ENCODE measurements around the gene LINGO1.

The LINGO1 gene

GRCh38 chr15:77613814-77614213 is 18.9 kb downstream of the LINGO1 start:
- DNase-seq: no peak

- no peak for DNase-seq
Observed at GRCh38 chr15:77612958-77613601, 19.6 kb downstream of the LINGO1 start.

GRCh38 chr15:77611767-77612166 is 20.9 kb downstream of the LINGO1 start:
- DNase-seq: no peak

DNA sequence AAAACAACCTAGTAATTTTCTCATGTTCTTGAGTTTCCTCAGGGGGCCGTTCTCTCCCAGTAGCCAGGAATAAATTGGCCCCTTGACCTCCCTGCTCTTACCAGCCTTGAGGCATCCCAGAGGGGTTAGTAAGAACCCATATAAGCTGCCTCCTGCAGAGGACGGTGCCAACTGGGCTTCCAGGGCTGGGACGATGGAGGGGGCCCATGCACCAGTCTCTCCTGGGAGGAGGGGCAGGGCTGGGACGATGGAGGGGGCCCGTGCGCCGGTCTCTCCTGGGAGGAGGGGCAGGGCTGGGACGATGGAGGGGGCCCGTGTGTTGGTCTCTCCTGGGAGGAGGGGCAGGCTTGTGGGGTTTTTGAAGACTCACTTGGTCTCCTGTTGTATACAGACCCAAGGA is 22.0 kb downstream of the LINGO1 start:
- DNase-seq: no peak

DNA sequence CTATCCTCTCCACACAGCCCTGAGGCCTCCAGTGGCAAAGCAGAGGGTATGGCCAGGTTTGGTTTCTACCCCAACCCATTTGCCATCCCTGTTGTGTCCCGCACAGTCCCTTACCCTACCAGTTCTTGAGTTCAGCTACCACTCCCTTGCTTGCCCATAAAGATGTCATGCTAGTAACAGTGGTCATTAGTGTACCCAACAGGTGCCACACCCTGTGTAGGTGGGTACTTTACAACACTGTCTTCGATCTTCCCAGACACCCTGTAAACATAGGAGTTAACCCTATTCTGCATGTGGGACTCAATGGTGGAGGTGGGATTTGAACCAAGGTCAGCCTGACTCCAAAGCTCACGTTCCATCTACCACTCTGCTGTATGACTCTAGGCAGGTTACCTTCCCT is 23.2 kb downstream of the LINGO1 start:
- no peak for DNase-seq

- DNase-seq: no peak
Observed at GRCh38 chr15:77608774-77609173, 23.9 kb downstream of the LINGO1 start.

GRCh38 chr15:77607894-77608261 is 24.8 kb downstream of the LINGO1 start:
- DNase-seq: peak; percentile 61

DNA sequence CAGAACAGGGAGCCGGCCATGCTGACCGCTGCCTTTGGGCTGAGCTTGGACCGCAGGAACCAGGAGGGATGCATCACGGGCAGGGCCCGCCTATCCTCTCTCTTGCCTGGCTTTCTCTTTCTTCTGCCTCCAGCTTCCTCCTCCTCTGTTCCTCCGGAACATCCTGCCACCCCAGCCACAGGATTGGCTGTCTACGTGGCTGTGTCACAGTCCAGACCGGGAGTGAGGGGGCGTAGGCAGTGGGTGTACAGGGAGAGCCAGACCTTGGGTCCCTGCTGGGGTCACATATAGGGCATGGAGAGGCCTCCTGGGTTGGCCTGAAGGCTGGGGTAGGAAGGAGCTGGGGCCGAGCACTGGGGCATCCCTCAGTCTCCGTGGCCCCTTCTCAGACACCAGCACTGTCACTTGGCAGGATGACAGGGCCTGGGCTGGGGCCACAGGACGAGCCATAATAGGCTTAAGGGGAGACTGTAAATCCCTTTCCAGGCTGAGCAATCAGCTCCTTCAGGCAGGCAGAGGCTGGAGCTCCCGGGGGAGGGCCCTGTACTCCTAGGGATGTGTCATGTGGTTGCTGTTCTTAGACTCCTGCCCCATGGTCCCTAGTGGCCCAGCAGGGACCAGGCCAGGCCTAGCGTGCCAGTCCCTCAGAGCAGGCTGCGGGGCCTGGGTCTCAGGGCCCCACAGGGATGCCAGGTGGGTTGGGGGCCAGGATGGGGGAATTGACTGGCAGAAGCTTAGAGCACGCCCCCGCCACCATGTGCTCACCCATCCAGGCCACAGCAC is 25.4 kb downstream of the LINGO1 start:
- DNase-seq: peak; percentile 25

DNA sequence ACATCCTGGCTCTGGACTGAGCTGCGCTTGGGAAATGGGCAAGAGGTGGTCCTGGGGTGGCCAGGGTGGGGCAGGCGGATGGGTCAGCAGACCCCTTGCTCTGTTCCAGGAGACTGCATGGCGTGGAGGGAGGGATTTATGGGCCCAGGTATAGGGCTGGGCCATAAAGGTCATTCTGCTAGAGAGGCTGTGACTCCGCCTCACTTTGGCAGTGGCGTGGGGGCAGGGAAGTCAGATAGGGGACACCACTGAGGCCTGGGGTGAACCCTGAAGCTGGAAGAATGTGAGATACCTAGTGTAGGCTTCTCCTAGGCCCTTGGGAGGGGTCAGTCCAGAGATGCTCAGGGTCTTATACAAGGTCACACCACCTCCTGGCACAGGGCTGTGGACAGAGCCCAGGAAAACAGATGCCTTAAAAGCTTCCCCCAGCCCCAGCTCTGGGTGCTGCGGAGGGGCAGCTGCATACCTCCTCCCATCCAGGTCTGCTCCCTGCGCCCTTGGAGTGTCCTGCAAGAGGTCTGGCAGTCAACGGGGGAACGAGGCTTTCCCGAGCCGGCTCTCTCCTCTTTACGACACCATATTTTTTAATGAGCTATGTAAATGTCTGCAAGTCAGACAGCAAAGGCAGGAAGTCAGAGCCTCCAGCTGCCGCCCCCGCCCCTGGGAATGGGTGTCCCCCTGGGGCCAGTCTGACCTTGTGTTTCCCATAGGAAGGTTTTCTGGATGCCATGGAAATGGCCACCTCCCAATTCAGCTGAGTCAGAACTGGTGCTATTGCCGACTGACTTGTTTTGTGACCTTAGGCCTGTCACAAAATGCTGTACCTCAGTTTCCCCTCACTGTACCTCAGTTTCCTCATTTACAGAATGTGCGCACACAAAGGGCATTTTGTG is 26.3 kb downstream of the LINGO1 start:
- no peak for DNase-seq

DNA sequence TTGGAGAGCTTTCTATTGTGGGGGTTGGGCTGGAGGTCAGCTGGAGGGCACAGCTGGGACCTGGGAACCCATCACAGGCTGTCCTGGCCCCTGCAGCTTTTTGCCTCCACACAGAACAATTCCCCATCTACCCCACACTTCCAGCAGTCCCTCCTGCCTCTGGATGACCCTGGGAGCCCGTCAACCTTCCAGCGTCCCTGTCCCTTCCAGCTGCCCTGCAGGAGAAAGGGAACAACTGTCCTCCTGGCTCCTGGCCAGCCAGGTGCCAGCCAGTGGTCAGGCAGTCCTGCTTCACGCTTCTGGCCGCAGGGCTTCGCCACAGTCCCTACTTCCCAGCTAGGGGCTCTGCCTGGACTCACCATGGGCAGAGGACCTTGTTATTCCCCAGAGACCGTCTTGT is 27.2 kb downstream of the LINGO1 start:
- DNase-seq: no peak

- no peak for DNase-seq
Observed at GRCh38 chr15:77604973-77605372, 27.7 kb downstream of the LINGO1 start.

DNA sequence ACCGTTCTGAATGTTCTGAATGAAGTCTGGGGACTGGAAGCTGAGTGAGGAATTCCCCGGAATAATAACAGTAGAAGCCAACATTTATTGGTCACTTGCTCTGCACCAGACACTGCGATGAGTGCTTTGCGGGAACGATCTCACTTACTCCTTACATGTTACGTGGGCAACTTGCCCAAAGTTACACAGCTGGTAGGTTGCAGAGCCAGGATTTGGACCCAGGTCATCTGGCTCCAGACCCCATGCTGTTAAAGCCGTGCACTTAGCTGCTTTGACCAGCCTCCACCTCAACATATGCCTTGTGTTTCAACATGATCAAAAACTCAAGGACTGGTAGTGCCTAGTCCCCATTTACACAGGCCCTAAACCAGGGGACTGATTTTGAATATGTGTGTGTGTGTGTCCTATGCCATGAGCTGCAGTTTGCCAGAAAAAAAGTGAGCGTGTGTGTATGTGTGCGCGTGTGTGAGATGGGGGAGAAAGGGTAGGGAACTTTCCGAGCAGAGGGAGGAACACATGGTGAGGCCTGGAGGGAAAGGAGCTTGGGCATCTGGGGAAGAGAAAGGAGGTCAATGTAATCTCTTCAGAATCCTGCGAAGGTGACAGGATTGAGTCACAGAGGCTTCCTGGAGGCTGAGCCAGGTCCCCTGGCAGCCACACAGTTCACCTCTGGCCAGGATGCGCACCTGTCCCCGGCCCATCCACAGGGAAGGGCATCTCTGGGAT is 28.9 kb downstream of the LINGO1 start:
- no peak for DNase-seq

DNA sequence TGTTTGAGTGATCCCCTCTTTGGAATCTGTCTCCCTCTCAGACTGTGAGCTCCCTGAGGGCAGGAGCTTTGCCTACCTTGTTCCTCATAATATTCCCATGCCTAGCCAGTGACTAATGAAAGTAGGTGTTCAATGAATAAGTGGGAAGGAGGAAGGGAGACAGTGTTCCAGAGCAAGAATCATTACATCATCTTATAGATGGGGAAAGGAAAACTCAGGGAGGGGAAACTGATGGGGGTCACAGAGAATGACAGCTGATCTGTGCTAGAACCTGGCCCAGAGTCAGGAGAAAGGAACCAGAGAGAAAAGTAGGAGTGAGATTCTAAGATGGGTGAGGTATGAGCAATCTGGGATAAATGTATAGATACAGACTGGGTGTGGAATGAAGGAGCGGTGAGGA is 29.9 kb downstream of the LINGO1 start:
- no peak for DNase-seq

GRCh38 chr15:77599899-77600298 is 32.8 kb downstream of the LINGO1 start:
- peak; percentile 67 for DNase-seq

DNA sequence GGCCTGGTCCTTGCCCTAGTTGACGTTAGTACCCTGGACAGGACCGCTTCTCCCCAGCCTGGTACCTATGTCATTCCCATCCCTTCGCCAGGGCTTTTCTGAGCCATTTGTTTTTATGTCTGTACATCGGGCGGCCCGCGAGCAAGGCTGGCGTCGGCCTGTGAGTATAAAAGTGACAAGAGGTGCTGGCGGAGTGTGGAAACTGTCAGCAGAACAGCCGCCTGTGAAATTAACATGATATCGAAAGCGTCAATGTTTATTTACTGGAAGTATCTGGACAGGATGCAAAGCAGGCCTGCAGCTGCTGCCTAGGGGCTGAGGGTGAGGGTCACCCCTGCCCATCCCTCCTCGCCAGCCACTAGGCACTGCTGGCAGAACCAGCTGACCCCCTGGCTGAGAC is 33.4 kb downstream of the LINGO1 start:
- DNase-seq: no peak

DNA sequence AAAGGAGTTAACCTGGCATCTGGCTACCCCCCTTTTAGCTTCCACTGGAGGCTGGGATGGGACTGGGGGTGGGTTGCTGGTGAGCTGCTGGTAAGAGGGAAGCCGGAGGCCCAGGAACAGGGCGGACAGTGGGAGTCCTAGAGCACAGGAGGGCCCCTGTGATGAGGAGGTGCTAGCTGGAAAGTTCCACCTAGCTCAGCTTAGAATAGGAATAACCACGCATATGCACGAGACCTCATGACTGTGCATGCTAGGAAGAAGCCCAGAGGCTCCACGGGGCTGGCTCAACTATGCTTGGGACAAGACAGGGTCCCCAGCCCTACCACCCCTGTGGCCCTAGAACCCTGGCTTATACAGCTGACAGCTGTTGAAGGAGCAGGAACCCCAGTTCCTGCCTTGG is 34.1 kb downstream of the LINGO1 start:
- DNase-seq: no peak

DNA sequence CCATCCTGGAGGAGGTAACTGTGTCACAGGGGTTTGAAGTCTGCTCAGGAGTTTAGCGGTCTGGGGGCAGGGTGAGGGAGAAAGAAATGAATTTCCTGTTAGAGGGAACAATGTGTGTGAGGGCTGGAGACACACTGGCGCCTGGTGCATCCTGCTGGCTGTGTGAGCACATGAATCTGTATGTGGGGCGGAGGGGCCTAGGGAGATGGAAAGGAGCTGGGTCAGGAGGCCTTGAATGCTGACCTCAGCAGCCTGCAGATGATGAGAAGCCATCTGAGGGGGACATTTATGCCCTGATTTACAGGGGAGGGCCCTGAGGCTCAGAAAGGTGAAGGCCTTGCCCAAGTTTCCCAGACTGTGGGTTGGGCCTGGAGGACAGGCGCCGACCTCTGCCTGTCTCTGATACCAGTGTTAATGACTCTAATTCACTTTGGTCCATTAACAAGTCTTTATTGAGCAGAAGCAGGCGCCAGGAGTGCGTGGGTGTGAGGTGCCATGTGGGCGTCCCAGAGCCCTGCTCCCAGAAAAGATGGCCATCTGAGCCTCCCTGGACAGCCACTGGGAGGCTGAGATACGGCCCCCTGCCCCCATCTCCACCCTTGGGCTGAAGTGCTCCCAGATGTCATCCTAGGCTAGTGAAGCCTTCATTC is 34.8 kb downstream of the LINGO1 start:
- DNase-seq: no peak

GRCh38 chr15:77596821-77597803 is 35.6 kb downstream of the LINGO1 start:
- no peak for DNase-seq

DNA sequence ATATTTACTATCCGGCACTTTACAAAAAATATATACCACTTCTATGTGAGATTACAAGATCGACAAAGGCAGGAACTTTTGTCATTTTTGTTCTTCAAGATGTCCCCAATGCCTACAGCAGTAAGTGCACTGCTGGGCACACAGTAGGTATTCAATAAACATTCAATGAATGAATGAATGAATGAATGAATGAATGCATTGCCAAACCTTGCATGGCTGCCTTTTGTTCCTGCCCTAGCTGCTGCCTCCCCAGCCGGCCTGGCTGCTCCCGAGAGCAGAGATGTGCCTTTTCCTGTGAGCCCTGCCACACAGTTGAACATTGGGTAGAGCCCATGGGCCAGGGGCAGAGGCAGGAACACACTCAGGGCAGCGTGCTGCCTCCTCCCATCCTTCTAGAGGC is 37.5 kb downstream of the LINGO1 start:
- no peak for DNase-seq

GRCh38 chr15:77592758-77593157 is 40.0 kb downstream of the LINGO1 start:
- no peak for DNase-seq

- no peak for DNase-seq
Observed at GRCh38 chr15:77591968-77592613, 40.6 kb downstream of the LINGO1 start.

Measured in midbrain (tissue), 1 donor.